ENCODE measurements around the gene FA2H. TPM values are rescaled to one million over a fixed set of nuclear protein-coding genes. Genes with fewer than 3 reads are reported as not detected.

Gene FA2H
- total and polyA plus RNA-seq, 2 experiments from 2014 or later: 5.7 to 6.3 TPM

DNA sequence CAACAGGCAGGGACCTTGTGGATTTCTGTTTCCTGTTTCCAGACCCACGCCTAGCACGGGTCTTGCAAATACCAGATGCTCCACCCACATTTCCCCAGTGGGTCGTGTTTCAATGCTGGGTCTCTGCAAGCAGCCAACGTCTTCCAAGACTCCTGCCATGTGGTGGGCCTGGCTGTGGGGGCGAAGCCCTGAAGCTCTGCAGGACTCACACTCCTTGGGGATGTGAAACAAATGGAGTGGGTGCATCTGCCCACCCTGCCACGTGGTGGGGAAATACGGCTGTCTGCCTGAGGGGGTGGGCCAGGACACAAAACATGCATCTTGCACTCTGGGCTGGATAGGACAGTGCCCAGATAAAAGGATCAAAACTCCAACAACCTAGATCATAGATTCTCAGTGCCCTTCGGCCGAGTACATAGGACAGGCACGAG, 32.6 kb downstream of the FA2H start:
- H3K79me2 ChIP-seq (replicated peaks; ENCODE audit: insufficient read depth): no peaks in the 10 kb centered on the region
- H3K27me3 Mint-ChIP-seq (ENCODE audit: insufficient read depth, low read depth, poor library complexity): peaks cover 12% of the 10 kb centered on the region

DNA sequence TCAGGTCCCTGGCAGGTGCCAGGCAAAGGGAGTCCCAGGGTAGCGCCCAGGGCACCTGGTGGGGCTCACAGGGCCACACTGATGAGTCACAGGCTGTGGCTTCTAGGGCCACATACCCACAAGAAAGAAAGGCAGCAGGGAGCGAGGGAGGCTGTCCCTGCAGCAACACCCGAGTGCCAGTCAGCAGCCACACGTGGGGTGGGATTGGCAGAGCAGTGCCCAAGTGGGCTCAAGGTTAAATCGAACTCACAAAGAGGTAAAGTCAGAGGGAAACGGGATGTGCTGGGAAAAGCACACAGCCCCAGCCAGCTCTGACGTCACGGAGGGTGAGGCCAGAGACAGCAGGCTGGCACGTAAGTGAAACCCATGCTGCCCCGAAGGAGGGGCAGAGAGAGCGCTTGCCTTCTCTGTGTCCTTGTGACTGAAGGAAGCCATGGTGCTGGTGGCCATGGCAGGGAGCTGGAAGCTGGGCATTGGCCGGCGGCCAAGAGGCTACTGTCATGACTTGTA, 33.8 kb downstream of the FA2H start:
- Histone ChIP-seq H3K79me2 (replicated peaks; ENCODE audit: insufficient read depth) (no peaks in the 10 kb centered on the region), H2AFZ (no peak overlapping the region), H3K4me3 (no peak overlapping the region), H3K36me3 (ENCODE audit: insufficient read depth) (no peaks in the 10 kb centered on the region; the same call in 1 of the 2 replicates), H3K4me1 (ENCODE audit: insufficient read depth) (peaks cover 15% of the 10 kb centered on the region; the same call in 1 of the 2 replicates), H3K4me2 (no peak overlapping the region), H4K20me1 (replicated peaks; ENCODE audit: insufficient read depth) (no peaks in the 10 kb centered on the region), H3K9me2 (ENCODE audit: insufficient read depth) (no peaks in the 10 kb centered on the region), H3K27ac (ENCODE audit: low read depth) (no peak overlapping the region), H3F3A (replicated peaks; ENCODE audit: low read depth) (no peaks in the 10 kb centered on the region), H3K27me3 (ENCODE audit: insufficient read depth) (no peaks in the 10 kb centered on the region)
- Mint-ChIP-seq H3K27me3 (ENCODE audit: insufficient read depth, low read depth, poor library complexity) (peaks cover 14% of the 10 kb centered on the region), H3K9me3 (no peaks in the 10 kb centered on the region), H3K4me1 (peaks cover 33% of the 10 kb centered on the region), H3K36me3 (ENCODE audit: low read depth) (no peaks in the 10 kb centered on the region), H3K4me3 (no peak overlapping the region), H3K27ac (no peak overlapping the region)
- DNase-seq (ENCODE audit: low spot score): no peak
- ATAC-seq: no peak
- TF ChIP-seq EZH2phosphoT487 (IDR thresholded peaks at IDR 0.05; ENCODE audit: unreplicated experiment): no peak
- TF ChIP-seq CREB1 (CRISPR knock-in tag; IDR thresholded peaks at IDR 0.05; ENCODE audit: low read depth): no peak
- no peak for TF ChIP-seq JUNB (IDR thresholded peaks at IDR 0.05; ENCODE audit: unreplicated experiment)
- TF ChIP-seq ZNF114 (CRISPR knock-in tag; IDR thresholded peaks at IDR 0.05): no peak
- TF ChIP-seq, protein P1, sequence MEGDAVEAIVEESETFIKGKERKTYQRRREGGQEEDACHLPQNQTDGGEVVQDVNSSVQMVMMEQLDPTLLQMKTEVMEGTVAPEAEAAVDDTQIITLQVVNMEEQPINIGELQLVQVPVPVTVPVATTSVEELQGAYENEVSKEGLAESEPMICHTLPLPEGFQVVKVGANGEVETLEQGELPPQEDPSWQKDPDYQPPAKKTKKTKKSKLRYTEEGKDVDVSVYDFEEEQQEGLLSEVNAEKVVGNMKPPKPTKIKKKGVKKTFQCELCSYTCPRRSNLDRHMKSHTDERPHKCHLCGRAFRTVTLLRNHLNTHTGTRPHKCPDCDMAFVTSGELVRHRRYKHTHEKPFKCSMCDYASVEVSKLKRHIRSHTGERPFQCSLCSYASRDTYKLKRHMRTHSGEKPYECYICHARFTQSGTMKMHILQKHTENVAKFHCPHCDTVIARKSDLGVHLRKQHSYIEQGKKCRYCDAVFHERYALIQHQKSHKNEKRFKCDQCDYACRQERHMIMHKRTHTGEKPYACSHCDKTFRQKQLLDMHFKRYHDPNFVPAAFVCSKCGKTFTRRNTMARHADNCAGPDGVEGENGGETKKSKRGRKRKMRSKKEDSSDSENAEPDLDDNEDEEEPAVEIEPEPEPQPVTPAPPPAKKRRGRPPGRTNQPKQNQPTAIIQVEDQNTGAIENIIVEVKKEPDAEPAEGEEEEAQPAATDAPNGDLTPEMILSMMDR (conservative IDR thresholded peaks at IDR 0.05; ENCODE audit: low read depth in 2 of 2): no peak
- TF ChIP-seq ZNF331 (CRISPR knock-in tag; IDR thresholded peaks at IDR 0.05; ENCODE audit: low read depth): no peak
- no peak for TF ChIP-seq POLR2AphosphoS5 (IDR thresholded peaks at IDR 0.05; ENCODE audit: low read depth)
- TF ChIP-seq, protein P2, sequence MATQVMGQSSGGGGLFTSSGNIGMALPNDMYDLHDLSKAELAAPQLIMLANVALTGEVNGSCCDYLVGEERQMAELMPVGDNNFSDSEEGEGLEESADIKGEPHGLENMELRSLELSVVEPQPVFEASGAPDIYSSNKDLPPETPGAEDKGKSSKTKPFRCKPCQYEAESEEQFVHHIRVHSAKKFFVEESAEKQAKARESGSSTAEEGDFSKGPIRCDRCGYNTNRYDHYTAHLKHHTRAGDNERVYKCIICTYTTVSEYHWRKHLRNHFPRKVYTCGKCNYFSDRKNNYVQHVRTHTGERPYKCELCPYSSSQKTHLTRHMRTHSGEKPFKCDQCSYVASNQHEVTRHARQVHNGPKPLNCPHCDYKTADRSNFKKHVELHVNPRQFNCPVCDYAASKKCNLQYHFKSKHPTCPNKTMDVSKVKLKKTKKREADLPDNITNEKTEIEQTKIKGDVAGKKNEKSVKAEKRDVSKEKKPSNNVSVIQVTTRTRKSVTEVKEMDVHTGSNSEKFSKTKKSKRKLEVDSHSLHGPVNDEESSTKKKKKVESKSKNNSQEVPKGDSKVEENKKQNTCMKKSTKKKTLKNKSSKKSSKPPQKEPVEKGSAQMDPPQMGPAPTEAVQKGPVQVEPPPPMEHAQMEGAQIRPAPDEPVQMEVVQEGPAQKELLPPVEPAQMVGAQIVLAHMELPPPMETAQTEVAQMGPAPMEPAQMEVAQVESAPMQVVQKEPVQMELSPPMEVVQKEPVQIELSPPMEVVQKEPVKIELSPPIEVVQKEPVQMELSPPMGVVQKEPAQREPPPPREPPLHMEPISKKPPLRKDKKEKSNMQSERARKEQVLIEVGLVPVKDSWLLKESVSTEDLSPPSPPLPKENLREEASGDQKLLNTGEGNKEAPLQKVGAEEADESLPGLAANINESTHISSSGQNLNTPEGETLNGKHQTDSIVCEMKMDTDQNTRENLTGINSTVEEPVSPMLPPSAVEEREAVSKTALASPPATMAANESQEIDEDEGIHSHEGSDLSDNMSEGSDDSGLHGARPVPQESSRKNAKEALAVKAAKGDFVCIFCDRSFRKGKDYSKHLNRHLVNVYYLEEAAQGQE (IDR thresholded peaks at IDR 0.05; ENCODE audit: unreplicated experiment): no peak
- no peak for TF ChIP-seq STAT1 (IDR thresholded peaks at IDR 0.05; ENCODE audit: unreplicated experiment)
- TF ChIP-seq NANOG (IDR thresholded peaks at IDR 0.05; ENCODE audit: borderline replicate concordance): no peak

More for the DNA sequence above, 32.6 kb downstream of the FA2H start:
- Histone ChIP-seq H3K36me3 (ENCODE audit: insufficient read depth) (no peaks in the 10 kb centered on the region; the same call in 1 of the 2 replicates), H2AFZ (peak overlapping the region; percentile 47; the same call in 1 of the 2 replicates), H3F3A (replicated peaks; ENCODE audit: low read depth) (no peaks in the 10 kb centered on the region), H3K27me3 (ENCODE audit: insufficient read depth) (no peaks in the 10 kb centered on the region), H3K27ac (ENCODE audit: low read depth) (no peak overlapping the region), H4K20me1 (replicated peaks; ENCODE audit: insufficient read depth) (no peaks in the 10 kb centered on the region), H3K4me3 (no peak overlapping the region), H3K9me2 (ENCODE audit: insufficient read depth) (no peaks in the 10 kb centered on the region), H3K4me2 (no peak overlapping the region), H3K4me1 (ENCODE audit: insufficient read depth) (peaks cover 15% of the 10 kb centered on the region; the same call in 1 of the 2 replicates)
- H3K4me1 Mint-ChIP-seq: peaks cover 30% of the 10 kb centered on the region
- ATAC-seq (no peak; the same call in 2 of the 3 replicates), DNase-seq (ENCODE audit: low spot score) (no peak)
- no peak overlapping the region for H3K4me3 Mint-ChIP-seq
- no peaks in the 10 kb centered on the region for H3K36me3 Mint-ChIP-seq (ENCODE audit: low read depth)
- TF ChIP-seq ZNF114 (CRISPR knock-in tag; IDR thresholded peaks at IDR 0.05): no peak
- TF ChIP-seq EZH2 (IDR thresholded peaks at IDR 0.05; ENCODE audit: low read depth, unreplicated experiment): no peak
- TF ChIP-seq POLR2AphosphoS5 (IDR thresholded peaks at IDR 0.05; ENCODE audit: low read depth): no peak
- TF ChIP-seq NANOG (IDR thresholded peaks at IDR 0.05; ENCODE audit: borderline replicate concordance): no peak
- TF ChIP-seq, protein P2 (IDR thresholded peaks at IDR 0.05; ENCODE audit: unreplicated experiment): no peak
- TF ChIP-seq, protein P3, sequence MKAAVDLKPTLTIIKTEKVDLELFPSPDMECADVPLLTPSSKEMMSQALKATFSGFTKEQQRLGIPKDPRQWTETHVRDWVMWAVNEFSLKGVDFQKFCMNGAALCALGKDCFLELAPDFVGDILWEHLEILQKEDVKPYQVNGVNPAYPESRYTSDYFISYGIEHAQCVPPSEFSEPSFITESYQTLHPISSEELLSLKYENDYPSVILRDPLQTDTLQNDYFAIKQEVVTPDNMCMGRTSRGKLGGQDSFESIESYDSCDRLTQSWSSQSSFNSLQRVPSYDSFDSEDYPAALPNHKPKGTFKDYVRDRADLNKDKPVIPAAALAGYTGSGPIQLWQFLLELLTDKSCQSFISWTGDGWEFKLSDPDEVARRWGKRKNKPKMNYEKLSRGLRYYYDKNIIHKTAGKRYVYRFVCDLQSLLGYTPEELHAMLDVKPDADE (IDR thresholded peaks at IDR 0.05): no peak
- H3K9me3 Mint-ChIP-seq: no peaks in the 10 kb centered on the region
- no peak overlapping the region for H3K27ac Mint-ChIP-seq

All from GM23338 (cell line).